Thoracic aorta (tissue), 2 donors: ENCODE data around the gene DACT2. TPM values are rescaled to one million over a fixed set of nuclear protein-coding genes. Genes with fewer than 3 reads are reported as not detected.

Experiments used
- ATAC-seq: fragments of 150-250 bp; one replicate; pipeline ENCODE4 v1.8.0; 2017; ENCODE audit warnings: low read depth; ENCODE audit not compliant: insufficient number of reproducible peaks, low FRiP score
- DNase-seq: peaks from one replicate; pipeline ENCODE4 v3.0.0-alpha.2; 2020; ENCODE audit warnings: low spot score
- H3K27ac ChIP-seq, 2 donors: fragments of 200-600 bp; sonication (generic); 1 replicate in 1 of 2; 2 replicates in 1 of 2; pipeline ENCODE4 v1.5.1; 2016; ENCODE audit warnings: mild to moderate bottlenecking in 2 of 2, moderate library complexity in 2 of 2
- H3K27me3 ChIP-seq: fragments of 200-600 bp; sonication (generic); replicated peaks from 2 replicates; pipeline ENCODE4 v1.6.0; 2016; ENCODE audit warnings: mild to moderate bottlenecking; ENCODE audit not compliant: insufficient read depth
- H3K36me3 ChIP-seq: fragments of 200-600 bp; sonication (generic); one replicate; pipeline ENCODE4 v1.5.1; 2016
- H3K4me1 ChIP-seq, 2 donors: fragments of 200-600 bp; sonication (generic); 1 replicate in 1 of 2; 2 replicates in 1 of 2; pipeline versions ENCODE4 v1.5.1 to v1.6.0; 2016; ENCODE audit warnings: low read depth in 2 of 2, mild to moderate bottlenecking in 1 of 2; ENCODE audit not compliant: control insufficient read depth in 1 of 2
- H3K4me3 ChIP-seq: fragments of 200-600 bp; sonication (generic); 2 replicates; pipeline ENCODE4 v1.5.1; 2016; ENCODE audit warnings: mild to moderate bottlenecking
- H3K9me3 ChIP-seq: fragments of 200-600 bp; sonication (generic); 2 replicates; pipeline ENCODE4 v1.5.1; 2016
- total RNA-seq, 2 donors: library from RNA; depleted of rRNA; stranded (reverse); fragments of >200 nt; gene quantifications; one replicate each; pipeline versions ENCODE4 v1.1.0 to v1.2.3, GENCODE V29; 2016
- TF ChIP-seq, protein P1 (sequence below): fragments of 200-600 bp; sonication (generic); IDR thresholded peaks from one replicate; pipeline ENCODE4 v1.5.1; 2019; ENCODE audit warnings: antibody characterized with exemption

The DACT2 gene
- total RNA-seq, 2 donors from 2014 or later: 0.28 to 0.41 TPM

DNA sequence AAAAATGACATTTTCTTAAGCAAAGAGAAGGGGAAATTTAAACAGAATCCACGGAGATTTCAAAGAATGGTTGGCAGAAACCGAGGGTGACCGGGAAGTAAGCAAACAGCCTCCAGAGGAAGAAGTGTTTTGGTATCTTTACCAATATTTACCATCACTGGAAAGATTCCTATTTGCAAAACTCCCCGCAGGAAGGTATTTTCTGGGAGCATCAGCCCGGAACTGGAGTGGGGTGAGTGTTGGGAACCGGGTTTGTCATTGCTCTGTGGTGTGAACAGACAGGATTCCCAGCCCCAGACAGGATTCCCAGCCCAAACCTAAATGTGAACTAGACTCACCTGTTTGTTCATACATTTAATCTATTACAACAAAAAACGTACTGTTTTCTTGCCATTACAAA, 19.2 kb upstream of the DACT2 start:
- TF ChIP-seq, protein P1, sequence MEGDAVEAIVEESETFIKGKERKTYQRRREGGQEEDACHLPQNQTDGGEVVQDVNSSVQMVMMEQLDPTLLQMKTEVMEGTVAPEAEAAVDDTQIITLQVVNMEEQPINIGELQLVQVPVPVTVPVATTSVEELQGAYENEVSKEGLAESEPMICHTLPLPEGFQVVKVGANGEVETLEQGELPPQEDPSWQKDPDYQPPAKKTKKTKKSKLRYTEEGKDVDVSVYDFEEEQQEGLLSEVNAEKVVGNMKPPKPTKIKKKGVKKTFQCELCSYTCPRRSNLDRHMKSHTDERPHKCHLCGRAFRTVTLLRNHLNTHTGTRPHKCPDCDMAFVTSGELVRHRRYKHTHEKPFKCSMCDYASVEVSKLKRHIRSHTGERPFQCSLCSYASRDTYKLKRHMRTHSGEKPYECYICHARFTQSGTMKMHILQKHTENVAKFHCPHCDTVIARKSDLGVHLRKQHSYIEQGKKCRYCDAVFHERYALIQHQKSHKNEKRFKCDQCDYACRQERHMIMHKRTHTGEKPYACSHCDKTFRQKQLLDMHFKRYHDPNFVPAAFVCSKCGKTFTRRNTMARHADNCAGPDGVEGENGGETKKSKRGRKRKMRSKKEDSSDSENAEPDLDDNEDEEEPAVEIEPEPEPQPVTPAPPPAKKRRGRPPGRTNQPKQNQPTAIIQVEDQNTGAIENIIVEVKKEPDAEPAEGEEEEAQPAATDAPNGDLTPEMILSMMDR: no peak
- ATAC-seq (no peak), DNase-seq (no peak)
- Histone ChIP-seq H3K9me3 (no peaks in the 10 kb centered on the region), H3K4me1 (no peaks in the 10 kb centered on the region), H3K4me3 (no peak overlapping the region), H3K27me3 (no peaks in the 10 kb centered on the region), H3K27ac (no peak overlapping the region), H3K36me3 (no peaks in the 10 kb centered on the region)

DNA sequence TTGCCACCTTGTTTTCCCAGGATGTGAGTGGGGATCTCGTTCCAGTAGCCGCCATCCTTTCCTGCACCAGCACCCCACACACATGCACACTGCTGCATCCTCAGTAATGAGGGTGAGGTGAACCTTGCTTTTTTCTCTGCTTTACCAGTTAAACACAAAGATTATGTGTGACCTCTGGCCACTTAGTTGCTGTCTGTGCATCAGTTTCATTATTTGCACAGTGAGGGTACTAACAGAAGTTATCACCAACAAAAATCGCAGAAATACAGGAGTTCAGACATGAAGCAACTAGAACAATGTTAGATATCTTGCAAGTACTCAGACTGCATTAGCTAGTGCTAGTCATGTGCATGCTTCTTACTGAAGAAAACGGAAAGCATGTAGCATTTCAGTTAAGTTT, 17.4 kb upstream of the DACT2 start:
- H3K9me3 ChIP-seq: no peaks in the 10 kb centered on the region
- no peaks in the 10 kb centered on the region for H3K4me1 ChIP-seq
- no peak overlapping the region for H3K27ac ChIP-seq
- no peaks in the 10 kb centered on the region for H3K36me3 ChIP-seq
- no peaks in the 10 kb centered on the region for H3K27me3 ChIP-seq
- TF ChIP-seq, protein P1: no peak
- DNase-seq (no peak), ATAC-seq (no peak)
- no peak overlapping the region for H3K4me3 ChIP-seq

DNA sequence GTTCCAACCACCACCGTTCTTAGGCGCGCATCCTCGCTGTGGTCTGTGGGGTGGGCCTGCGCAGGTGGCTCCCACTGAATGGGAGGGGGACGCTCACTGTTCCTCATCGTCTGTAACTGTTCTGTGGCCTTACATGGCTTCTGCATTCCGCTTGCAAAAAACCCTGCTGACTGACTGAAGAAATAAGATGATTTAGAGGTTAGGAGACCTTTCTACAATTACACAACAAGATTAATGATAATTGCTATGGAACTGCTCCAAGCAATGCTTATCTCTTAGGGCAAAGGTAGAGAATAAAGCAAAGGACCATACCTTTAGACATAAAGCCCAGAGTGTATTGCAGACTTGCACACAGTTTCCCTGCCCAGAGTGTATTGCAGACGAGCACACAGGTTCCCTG, 14.4 kb upstream of the DACT2 start:
- Histone ChIP-seq H3K4me1 (no peaks in the 10 kb centered on the region), H3K4me3 (no peak overlapping the region), H3K27ac (no peak overlapping the region), H3K9me3 (no peaks in the 10 kb centered on the region), H3K27me3 (no peaks in the 10 kb centered on the region), H3K36me3 (no peaks in the 10 kb centered on the region)
- DNase-seq (no peak), ATAC-seq (no peak)
- TF ChIP-seq, protein P1: no peak

DNA sequence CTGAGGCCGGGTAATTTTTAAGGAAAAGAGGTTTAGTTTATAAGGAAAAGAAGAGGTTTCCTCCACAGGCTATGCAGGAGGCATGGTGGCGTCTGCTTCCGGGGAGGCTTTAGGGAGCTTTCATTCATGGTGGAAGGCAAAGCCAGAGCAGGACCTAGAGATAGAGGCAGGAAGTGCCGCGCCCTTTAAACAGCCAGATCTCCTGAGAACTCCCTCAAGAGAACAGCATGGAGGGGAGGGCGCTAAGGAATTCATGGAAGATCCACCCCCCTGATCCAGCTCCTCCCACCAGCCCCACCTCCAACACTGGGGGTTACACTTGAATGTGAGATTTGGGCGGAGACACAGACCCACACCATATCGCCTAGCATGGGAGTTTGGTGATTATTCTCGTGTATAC, 13.9 kb upstream of the DACT2 start:
- H3K27me3 ChIP-seq: no peaks in the 10 kb centered on the region
- H3K27ac ChIP-seq: no peak overlapping the region
- ATAC-seq: no peak
- no peaks in the 10 kb centered on the region for H3K4me1 ChIP-seq
- no peaks in the 10 kb centered on the region for H3K9me3 ChIP-seq
- no peak overlapping the region for H3K4me3 ChIP-seq
- TF ChIP-seq, protein P1: no peak
- DNase-seq: no peak
- no peaks in the 10 kb centered on the region for H3K36me3 ChIP-seq

DNA sequence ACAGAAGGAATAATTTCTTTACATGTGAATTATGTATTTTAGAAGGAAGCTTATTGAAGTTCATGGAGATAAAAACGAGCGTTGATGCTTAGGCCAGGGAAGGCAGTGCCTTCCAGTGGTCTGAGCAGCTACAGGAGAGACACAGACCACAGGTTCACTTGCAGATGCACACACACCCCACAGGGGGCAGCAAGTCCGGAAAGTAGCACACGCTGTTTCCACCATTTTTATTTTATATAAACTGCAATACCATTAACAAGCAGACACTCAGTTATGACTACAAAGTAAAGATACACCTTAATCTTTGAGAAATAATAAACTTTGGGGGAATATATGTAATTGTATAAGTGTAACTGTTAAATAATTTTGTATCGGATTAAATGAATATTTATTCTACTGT, 13.5 kb upstream of the DACT2 start:
- Histone ChIP-seq H3K27me3 (no peaks in the 10 kb centered on the region), H3K9me3 (no peaks in the 10 kb centered on the region)

More for the DNA sequence above, 13.5 kb upstream of the DACT2 start:
- Histone ChIP-seq H3K4me3 (no peak overlapping the region), H3K27ac (no peak overlapping the region), H3K4me1 (no peaks in the 10 kb centered on the region), H3K36me3 (no peaks in the 10 kb centered on the region)
- TF ChIP-seq, protein P1: no peak
- ATAC-seq: no peak
- no peak for DNase-seq
